Anterior cingulate cortex (tissue), 58 donors: ENCODE results near the gene RPL6.
A peak's percentile ranks its signal among the peaks of the same experiment; 100 is the strongest.
"Not testable (repeated sequence)": the region's sequence is repeated elsewhere in the genome, so short reads cannot be mapped to it uniquely, and the experiment has no call there.

Source experiments
- DNase-seq, 58 donors: peaks; one replicate each; lab custom pipeline; 2025; lab: John Stamatoyannopoulos, UW

The RPL6 gene

DNA sequence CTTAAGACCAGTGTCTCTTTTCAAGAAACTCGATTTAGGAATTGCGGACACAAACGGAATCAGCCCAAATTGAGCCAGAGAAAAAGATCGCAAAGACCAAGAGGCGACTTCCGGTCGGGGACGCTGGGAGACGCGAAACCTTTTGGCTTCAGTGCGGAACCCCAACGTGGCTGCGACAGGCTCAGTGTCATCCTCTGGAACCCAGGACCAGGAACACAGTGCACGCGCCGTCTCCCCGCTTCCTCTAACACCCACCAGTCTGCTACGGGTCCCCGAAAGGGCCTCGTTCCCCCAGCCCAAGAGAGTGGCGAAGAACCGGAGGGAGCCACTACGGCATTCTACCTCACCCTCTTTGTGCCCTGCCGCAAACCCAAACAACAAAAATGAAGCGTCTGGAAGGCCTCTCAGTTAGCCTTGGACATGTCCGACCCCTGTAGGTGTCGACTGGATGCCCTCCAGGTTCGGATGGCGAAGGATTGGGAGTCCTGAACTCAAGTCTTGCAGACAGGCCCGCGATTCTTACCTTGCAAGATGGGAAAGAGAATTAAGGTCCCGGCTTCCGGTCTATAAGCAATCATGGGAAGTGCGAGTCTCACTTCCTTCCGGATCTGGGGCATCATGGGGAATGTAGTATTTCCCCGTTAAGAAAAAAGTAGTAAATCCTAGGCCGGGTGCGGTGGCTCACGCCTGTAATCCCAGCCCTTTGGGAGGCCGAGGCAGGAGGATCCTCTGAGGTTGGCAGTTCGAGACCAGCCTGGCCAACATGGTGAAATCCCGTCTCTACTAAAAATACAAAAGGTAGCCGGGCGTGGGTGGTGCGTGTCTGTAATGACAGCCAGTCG lies at the start of gene RPL6:
RPL6 (minus strand) TSS at position 542 of the 842 bp plus-strand sequence. CDS start 949 bp downstream, outside the sequence.
- DNase-seq = peak; percentile 26 to 94 (median 79)

DNA sequence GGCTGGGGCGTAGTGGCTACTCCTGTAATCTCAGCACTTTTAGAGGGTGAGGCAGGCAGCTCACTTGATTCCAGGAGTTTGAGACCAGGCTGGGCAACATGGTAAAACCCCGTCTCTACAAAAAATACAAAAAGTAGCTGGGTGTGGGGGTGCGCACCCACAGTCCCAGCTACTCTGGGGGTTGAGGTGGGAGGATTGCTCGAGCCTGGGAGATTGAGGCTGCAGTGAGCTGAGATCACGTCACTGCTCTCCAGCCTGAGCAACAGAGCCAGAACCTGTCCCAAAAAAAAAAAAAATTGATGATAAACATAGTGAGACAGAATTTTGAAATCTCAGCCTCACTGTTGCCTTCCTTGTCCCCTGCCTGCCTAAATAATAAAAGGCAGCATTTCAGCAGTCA lies 49.3 kb upstream of the RPL6 start:
- no peak for DNase-seq

GRCh38 chr12:112458330-112458729 lies 48.9 kb upstream of the RPL6 start:
- no peak for DNase-seq

GRCh38 chr12:112457142-112457541 lies 47.7 kb upstream of the RPL6 start:
- not testable (repeated sequence) for DNase-seq

DNA sequence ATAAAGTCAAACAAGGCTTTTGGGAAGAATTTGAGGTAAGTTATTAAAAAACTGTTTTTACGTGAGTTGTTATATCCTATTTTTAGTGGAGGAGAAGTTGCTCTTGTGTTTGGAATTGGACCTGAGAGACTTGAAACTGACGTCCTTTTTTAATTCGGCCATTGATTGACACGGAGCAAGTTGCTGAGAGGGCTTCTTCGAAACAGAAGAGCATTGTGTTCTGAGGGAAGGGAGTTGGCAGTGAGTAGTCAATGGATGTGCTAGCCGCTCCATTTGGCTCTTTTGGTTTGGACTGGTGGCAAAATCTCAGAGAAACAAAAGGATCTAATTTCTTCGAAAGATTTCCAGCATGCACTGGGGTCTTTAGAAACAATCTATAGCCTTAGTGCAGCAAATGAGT lies 46.6 kb upstream of the RPL6 start:
- DNase-seq = peak in 26 of 58 donors; percentile 1 to 80 (median 26)

DNA sequence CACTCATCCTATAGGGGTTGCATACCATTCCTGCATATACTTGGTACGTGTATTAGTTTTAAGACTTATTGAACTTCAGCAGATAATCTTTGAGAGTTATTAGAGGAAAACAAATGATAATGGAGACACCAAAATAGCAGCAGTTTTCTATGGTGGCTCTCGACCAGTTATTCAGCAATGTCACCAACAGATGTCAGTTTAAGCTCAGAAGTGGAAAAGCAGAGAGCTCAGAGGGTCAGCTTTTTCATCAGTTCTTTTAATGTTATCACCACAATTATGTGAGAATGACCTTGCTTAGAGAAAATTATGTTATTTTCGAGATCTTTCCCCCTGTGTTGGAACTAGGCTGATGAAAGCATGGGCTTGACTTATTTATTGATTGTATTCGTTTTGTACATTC lies 41.3 kb upstream of the RPL6 start:
- peak in 5 of 58 donors; percentile 5 to 40 (median 9) for DNase-seq

GRCh38 chr12:112448165-112448564 lies 38.8 kb upstream of the RPL6 start:
- not testable (repeated sequence) for DNase-seq

GRCh38 chr12:112447106-112447505 lies 37.7 kb upstream of the RPL6 start:
- no peak for DNase-seq

- no peak for DNase-seq
These were observed 36.8 kb upstream of the RPL6 start for GRCh38 chr12:112446008-112446725.

DNA sequence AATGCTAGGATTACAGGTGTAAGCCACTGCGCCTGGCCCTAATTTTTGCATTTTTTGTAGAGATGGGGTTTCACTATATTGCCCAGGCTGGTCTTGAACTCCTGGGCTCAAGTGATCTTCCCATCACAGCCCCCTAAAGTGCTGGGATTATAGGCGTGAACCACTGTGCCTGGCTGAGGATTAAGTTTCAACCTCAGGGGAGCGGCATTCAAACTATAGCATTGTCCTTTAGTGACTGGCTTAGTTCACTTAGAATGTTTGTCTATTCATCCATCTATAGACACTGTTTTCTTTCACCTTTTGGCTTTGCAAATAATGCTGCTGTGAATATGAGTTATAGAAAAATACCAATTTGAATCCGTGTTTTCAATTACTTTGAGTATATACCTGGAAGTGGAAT lies 34.5 kb upstream of the RPL6 start:
- no peak for DNase-seq

DNA sequence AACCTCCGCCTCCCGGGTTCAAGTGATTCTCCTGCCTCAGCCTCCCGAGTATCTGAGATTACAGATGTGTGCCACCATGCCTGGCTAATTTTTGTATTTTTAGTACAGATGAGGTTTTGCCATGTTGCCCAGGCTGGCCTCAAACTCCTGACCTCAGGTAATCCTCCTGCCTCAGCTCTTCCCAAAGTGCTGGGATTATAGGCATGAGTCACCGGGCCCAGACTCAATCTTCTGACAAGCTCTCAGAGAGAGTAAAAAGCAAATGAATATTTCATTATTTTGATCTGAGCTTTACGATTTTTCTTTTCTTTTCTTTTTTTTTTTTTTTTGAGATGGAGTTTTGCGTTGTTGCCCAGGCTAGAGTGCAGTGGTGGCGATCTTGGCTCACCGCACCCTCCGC lies 31.2 kb upstream of the RPL6 start:
- DNase-seq = not testable (repeated sequence)

GRCh38 chr12:112439769-112440168 lies 30.4 kb upstream of the RPL6 start:
- no peak for DNase-seq

- not testable (repeated sequence) for DNase-seq
These were observed 29.2 kb upstream of the RPL6 start for GRCh38 chr12:112438645-112439044.

DNA sequence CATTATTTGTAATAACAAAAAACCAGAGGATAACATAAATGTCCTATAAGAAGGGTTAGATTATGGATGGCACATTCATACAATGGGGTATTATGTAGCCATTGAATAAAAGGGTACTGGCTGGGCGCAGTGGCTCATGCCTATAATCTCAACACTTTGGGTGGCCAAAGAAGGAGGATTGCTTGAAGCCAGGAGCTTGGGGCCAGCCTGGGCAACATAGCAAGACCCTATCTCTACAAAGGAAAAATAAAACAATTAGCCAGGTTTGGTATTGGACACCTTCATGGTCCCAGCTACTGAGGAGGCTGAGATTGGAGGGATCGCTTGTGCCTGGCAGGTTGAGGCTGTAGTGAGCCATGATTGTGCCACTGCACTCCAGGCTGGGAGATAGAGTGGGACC lies 24.1 kb upstream of the RPL6 start:
- DNase-seq = no peak

GRCh38 chr12:112431965-112432364 lies 22.6 kb upstream of the RPL6 start:
- no peak for DNase-seq

DNA sequence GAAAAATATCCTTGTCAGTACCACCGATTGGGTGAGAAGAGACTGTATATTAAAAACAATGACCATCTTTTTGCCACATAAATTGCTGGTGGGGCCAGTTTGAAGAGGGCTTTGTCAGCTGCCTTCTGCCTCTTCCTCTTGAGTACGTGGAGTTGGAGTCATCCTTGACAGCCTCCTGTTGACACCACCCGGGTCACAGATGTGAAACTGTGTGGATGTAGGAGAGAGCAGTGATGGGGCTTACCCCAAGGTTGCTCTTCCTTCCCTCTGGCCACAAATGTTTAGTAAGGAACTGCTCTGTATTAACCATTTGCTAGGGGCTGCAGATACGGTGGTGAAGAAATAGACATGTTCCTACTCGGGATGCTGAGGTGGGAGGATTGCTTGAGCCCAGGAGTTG lies 21.5 kb upstream of the RPL6 start:
- no peak for DNase-seq

- DNase-seq = no peak
These were observed 18.4 kb upstream of the RPL6 start for GRCh38 chr12:112427760-112428159.

DNA sequence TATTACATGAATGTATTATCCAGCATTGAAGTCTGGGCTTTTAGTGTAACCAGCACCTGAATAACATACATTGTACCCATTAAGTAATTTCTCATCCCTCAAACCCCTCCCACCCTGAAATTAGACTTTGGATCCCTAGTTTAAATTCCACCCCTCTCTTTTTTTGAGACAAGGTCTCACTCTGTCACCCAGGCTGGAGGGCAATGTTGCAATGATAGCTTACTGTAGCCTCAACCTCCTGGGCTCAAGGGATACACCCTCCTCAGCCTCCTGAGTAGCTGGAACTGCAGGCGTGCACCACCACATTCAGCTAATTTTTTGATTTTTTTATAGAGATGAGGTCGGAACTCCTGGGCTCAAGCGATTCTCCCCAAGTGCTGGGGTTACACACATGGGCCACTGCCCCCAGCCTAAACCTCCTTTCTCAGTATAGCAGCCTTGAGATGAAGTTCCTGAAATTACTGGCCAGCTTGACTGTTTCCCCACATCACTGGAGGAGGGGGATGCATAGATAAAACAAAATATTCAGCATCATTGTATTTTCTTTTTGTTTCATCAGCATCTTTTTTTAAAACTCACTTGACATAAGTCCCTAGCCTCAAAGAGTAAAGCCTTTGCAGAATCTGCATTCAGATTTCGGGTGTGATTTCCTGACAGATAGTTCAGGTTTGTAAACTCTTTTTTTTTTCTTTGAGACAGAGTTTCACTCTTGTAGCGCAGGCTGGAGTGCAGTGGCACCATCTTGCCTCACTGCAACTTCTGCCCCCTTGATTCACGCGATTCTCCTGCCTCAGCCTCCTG lies 16.4 kb upstream of the RPL6 start:
- DNase-seq = no peak

DNA sequence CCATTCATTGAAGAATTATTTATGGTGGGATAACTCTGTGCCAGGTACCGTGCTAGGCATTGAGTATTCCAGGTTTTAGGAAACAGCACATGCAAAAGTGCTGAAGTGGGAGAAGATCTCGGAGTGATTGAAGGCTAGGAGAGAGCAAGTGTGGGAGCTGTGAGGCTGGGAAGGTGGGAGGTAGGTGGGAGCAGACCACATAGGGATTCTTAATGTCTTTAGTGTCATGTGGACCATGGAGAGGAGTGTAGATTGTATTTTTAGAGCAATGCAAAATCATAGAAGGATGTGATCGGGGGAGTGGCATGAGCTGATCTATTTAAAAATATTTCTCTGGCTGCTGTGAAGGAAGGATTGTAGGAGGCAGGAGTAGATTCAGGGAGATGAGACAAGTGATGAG lies 14.7 kb upstream of the RPL6 start:
- DNase-seq = peak in 1 of 58 donors; percentile 4

GRCh38 chr12:112422531-112422930 lies 13.1 kb upstream of the RPL6 start:
- DNase-seq = peak in 43 of 58 donors; percentile 2 to 80 (median 35)

- DNase-seq = no peak
These were observed 12.0 kb upstream of the RPL6 start for GRCh38 chr12:112421363-112421762.
